ENCODE data around the gene NRBF2. TPM values are rescaled to one million over a fixed set of nuclear protein-coding genes. Genes with fewer than 3 reads are reported as not detected.
"Not testable (repeated sequence)": the region's sequence is repeated elsewhere in the genome, so short reads cannot be mapped to it uniquely, and the experiment has no call there.

The NRBF2 gene
- total and polyA plus RNA-seq, 9 donors: 13.6 to 21.7 (median 15.3) TPM

GRCh38 chr10:63101091-63101490, 32.0 kb upstream of the NRBF2 start:
- H3K27ac ChIP-seq (ENCODE audit: low read length); DNase-seq; H3K9me3 ChIP-seq (replicated peaks; ENCODE audit: control insufficient read depth, low read depth, low read length); H3K4me1 ChIP-seq (ENCODE audit: control insufficient read depth, insufficient read depth, low read length); H3K27me3 ChIP-seq (ENCODE audit: control insufficient read depth, insufficient read depth, low read length); H3K4me3 ChIP-seq (ENCODE audit: low read length); H3K36me3 ChIP-seq (ENCODE audit: control insufficient read depth, insufficient read depth, low read length): not testable (repeated sequence)
- 97% methylated on average over 6 of the region's 10 CpGs for WGBS (ENCODE audit: insufficient coverage)

DNA sequence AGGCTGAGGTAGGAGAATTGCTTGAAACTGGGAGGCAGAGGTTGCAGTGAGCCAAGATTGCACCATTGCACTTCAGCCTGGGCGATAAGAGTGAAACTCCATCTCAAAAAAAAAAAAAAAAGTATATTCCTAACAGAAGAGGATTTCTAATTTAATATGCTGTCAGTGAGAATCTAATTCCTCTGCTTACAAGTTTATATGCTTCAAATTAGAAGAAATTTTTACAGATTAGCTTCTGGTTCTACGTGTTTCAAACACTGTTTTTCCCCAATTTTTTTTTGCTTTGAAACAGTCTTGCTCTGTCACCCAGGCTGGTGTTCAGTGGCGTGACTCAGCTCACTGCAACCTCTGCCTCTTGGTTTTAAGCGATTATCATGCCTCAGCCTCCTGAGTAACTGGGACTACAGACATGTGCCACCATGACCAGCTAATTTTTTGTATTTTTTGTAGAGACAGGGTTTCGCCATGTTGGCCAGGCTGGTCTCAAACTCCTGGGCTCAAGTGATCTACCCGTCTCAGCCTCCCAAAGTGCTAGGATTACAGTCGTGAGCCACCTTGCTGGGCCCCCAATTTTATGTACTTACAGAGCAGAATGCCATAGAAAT, 30.7 kb upstream of the NRBF2 start:
- not testable (repeated sequence) for H3K4me3 ChIP-seq (ENCODE audit: low read length); H3K9me3 ChIP-seq (replicated peaks; ENCODE audit: control insufficient read depth, low read depth, low read length); H3K27ac ChIP-seq (ENCODE audit: low read length); H3K27me3 ChIP-seq (ENCODE audit: control insufficient read depth, insufficient read depth, low read length); DNase-seq; H3K4me1 ChIP-seq (ENCODE audit: control insufficient read depth, insufficient read depth, low read length); H3K36me3 ChIP-seq (ENCODE audit: control insufficient read depth, insufficient read depth, low read length)
- WGBS (ENCODE audit: insufficient coverage): 92% methylated on average over 5 of the region's 7 CpGs

GRCh38 chr10:63103178-63103577, 29.9 kb upstream of the NRBF2 start:
- H3K27me3 ChIP-seq (ENCODE audit: control insufficient read depth, insufficient read depth, low read length); H3K9me3 ChIP-seq (replicated peaks; ENCODE audit: control insufficient read depth, low read depth, low read length); DNase-seq; H3K4me3 ChIP-seq (ENCODE audit: low read length); H3K4me1 ChIP-seq (ENCODE audit: control insufficient read depth, insufficient read depth, low read length); H3K27ac ChIP-seq (ENCODE audit: low read length); H3K36me3 ChIP-seq (ENCODE audit: control insufficient read depth, insufficient read depth, low read length): not testable (repeated sequence)
- 83% methylated on average over 4 of the region's 4 CpGs for WGBS (ENCODE audit: insufficient coverage)

DNA sequence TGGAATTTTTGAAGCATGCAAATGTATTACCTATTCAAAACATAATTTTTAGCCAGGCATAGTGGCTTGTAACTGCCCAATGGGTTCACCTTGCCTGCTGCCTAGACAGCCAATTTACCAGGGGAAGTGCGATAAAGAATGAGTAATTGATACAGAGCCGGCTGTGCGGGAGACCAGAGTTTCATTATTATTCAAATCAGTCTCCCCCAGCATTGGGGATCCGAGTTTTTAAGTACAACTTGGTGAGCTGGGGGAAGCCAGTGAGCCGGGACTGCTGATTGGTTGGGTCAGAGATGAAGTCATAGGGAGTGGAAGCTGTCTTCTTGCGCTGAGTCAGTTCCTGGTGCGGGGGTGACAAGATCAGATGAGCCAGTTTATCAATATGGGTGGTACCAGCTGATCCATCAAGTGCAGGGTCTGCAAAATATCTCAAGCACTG, 29.1 kb upstream of the NRBF2 start:
- Histone ChIP-seq H3K27ac (ENCODE audit: low read length) (no peak overlapping the region), H3K4me1 (ENCODE audit: control insufficient read depth, insufficient read depth, low read length) (no peaks in the 10 kb centered on the region), H3K4me3 (ENCODE audit: low read length) (no peak overlapping the region), H3K36me3 (ENCODE audit: control insufficient read depth, insufficient read depth, low read length) (no peaks in the 10 kb centered on the region), H3K27me3 (ENCODE audit: control insufficient read depth, insufficient read depth, low read length) (no peaks in the 10 kb centered on the region), H3K9me3 (replicated peaks; ENCODE audit: control insufficient read depth, low read depth, low read length) (no peaks in the 10 kb centered on the region)
- WGBS (ENCODE audit: insufficient coverage): 100% methylated on average over 2 of the region's 7 CpGs
- no peak for DNase-seq

- no peaks in the 10 kb centered on the region for H3K36me3 ChIP-seq (ENCODE audit: control insufficient read depth, insufficient read depth, low read length)
- H3K4me1 ChIP-seq (ENCODE audit: control insufficient read depth, insufficient read depth, low read length): no peaks in the 10 kb centered on the region
- WGBS (ENCODE audit: insufficient coverage): 92% methylated on average over 3 of the region's 11 CpGs
- no peak overlapping the region for H3K27ac ChIP-seq (ENCODE audit: low read length)
- no peak overlapping the region for H3K4me3 ChIP-seq (ENCODE audit: low read length)
- no peaks in the 10 kb centered on the region for H3K27me3 ChIP-seq (ENCODE audit: control insufficient read depth, insufficient read depth, low read length)
- no peaks in the 10 kb centered on the region for H3K9me3 ChIP-seq (replicated peaks; ENCODE audit: control insufficient read depth, low read depth, low read length)
- DNase-seq: no peak
Observed at GRCh38 chr10:63105225-63106110, 27.7 kb upstream of the NRBF2 start.

GRCh38 chr10:63106111-63106755, 26.9 kb upstream of the NRBF2 start:
- 86% methylated on average over 7 of the region's 10 CpGs for WGBS (ENCODE audit: insufficient coverage)
- DNase-seq: peak; percentile 38
- no peaks in the 10 kb centered on the region for H3K9me3 ChIP-seq (replicated peaks; ENCODE audit: control insufficient read depth, low read depth, low read length)
- H3K36me3 ChIP-seq (ENCODE audit: control insufficient read depth, insufficient read depth, low read length): no peaks in the 10 kb centered on the region
- no peaks in the 10 kb centered on the region for H3K27me3 ChIP-seq (ENCODE audit: control insufficient read depth, insufficient read depth, low read length)
- no peak overlapping the region for H3K4me3 ChIP-seq (ENCODE audit: low read length)
- no peak overlapping the region for H3K27ac ChIP-seq (ENCODE audit: low read length)
- no peaks in the 10 kb centered on the region for H3K4me1 ChIP-seq (ENCODE audit: control insufficient read depth, insufficient read depth, low read length)

GRCh38 chr10:63107943-63108437, 25.1 kb upstream of the NRBF2 start:
- Histone ChIP-seq H3K4me1 (ENCODE audit: control insufficient read depth, insufficient read depth, low read length) (no peaks in the 10 kb centered on the region), H3K9me3 (replicated peaks; ENCODE audit: control insufficient read depth, low read depth, low read length) (no peaks in the 10 kb centered on the region), H3K36me3 (ENCODE audit: control insufficient read depth, insufficient read depth, low read length) (no peaks in the 10 kb centered on the region), H3K27me3 (ENCODE audit: control insufficient read depth, insufficient read depth, low read length) (no peaks in the 10 kb centered on the region), H3K27ac (ENCODE audit: low read length) (no peak overlapping the region), H3K4me3 (ENCODE audit: low read length) (no peak overlapping the region)
- DNase-seq: no peak
- no CpG with 5 or more reads among the region's 3 CpGs for WGBS (ENCODE audit: insufficient coverage)

DNA sequence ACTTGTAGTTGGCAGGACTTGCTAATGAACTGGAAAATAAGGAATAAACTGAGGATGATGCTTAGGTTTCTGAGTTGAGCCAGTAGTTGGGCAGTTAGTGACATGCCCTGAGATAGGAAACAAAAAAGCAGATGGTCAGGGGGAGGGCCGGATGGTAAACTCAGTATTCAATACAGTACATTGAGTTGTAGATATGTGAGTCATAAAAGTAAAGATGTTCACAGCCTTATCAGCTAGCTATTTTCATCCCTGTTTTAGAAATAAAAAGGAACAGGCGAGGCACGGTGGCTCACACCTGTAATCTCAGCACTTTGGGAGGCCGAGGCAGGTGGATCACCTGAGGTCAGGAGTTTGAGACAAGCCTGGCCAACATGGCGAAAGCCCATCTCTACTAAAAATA, 22.2 kb upstream of the NRBF2 start:
- Histone ChIP-seq H3K27ac (ENCODE audit: low read length) (no peak overlapping the region), H3K36me3 (ENCODE audit: control insufficient read depth, insufficient read depth, low read length) (no peaks in the 10 kb centered on the region), H3K27me3 (ENCODE audit: control insufficient read depth, insufficient read depth, low read length) (no peaks in the 10 kb centered on the region), H3K4me1 (ENCODE audit: control insufficient read depth, insufficient read depth, low read length) (peaks cover 16% of the 10 kb centered on the region), H3K4me3 (ENCODE audit: low read length) (no peak overlapping the region), H3K9me3 (replicated peaks; ENCODE audit: control insufficient read depth, low read depth, low read length) (no peaks in the 10 kb centered on the region)
- WGBS (ENCODE audit: insufficient coverage): 93% methylated on average over 4 of the region's 5 CpGs
- no peak for DNase-seq

- peak; percentile 95 for DNase-seq
- Histone ChIP-seq H3K9me3 (replicated peaks; ENCODE audit: control insufficient read depth, low read depth, low read length) (no peaks in the 10 kb centered on the region), H3K4me1 (ENCODE audit: control insufficient read depth, insufficient read depth, low read length) (peaks cover 16% of the 10 kb centered on the region), H3K27ac (ENCODE audit: low read length) (peak overlapping the region; percentile 82), H3K36me3 (ENCODE audit: control insufficient read depth, insufficient read depth, low read length) (no peaks in the 10 kb centered on the region), H3K4me3 (ENCODE audit: low read length) (no peak overlapping the region), H3K27me3 (ENCODE audit: control insufficient read depth, insufficient read depth, low read length) (no peaks in the 10 kb centered on the region)
- WGBS (ENCODE audit: insufficient coverage): 0% methylated on average over 1 of the region's 4 CpGs
Observed at GRCh38 chr10:63114031-63114814, 18.9 kb upstream of the NRBF2 start.

All from muscle of leg (tissue), 11 donors.